GM20000 (cell line): ENCODE data around the gene NME9.

Source experiments
- DNase-seq: peaks from one replicate; pipeline ENCODE4 v3.0.0; 2012; ENCODE audit warnings: low spot score
- CTCF ChIP-seq: IDR thresholded peaks from 2 replicates; pipeline ENCODE4 v1.5.1; 2012; ENCODE audit warnings: mild to moderate bottlenecking, control low read depth; ENCODE audit errors: extremely low read depth, missing control alignments

Gene NME9

GRCh38 chr3:138282836-138283235, 46.8 kb downstream of the NME9 start:
- TF ChIP-seq CTCF, result no peak
- no peak for DNase-seq

- TF ChIP-seq CTCF, result no peak
- DNase-seq, result no peak
These were observed 48.1 kb downstream of the NME9 start for GRCh38 chr3:138281561-138281960.

- DNase-seq, result peak; percentile 16
- no peak for TF ChIP-seq CTCF
These were observed 58.4 kb downstream of the NME9 start for GRCh38 chr3:138271189-138271794.

GRCh38 chr3:138270245-138270644, 59.4 kb downstream of the NME9 start:
- DNase-seq, result no peak
- TF ChIP-seq CTCF, result no peak

- TF ChIP-seq CTCF, result no peak
- no peak for DNase-seq
These were observed 62.6 kb downstream of the NME9 start for GRCh38 chr3:138267083-138267482.

GRCh38 chr3:138265745-138266144, 63.9 kb downstream of the NME9 start:
- no peak for TF ChIP-seq CTCF
- DNase-seq, result no peak

- no peak for TF ChIP-seq CTCF
- no peak for DNase-seq
These were observed 66.5 kb downstream of the NME9 start for GRCh38 chr3:138263104-138263503.

- TF ChIP-seq CTCF, result no peak
These were observed 69.0 kb downstream of the NME9 start for GRCh38 chr3:138260611-138261010.

More at GRCh38 chr3:138260611-138261010, 69.0 kb downstream of the NME9 start:
- DNase-seq, result no peak
